Measurements from ENCODE around the gene PTPN9.

The PTPN9 gene

DNA sequence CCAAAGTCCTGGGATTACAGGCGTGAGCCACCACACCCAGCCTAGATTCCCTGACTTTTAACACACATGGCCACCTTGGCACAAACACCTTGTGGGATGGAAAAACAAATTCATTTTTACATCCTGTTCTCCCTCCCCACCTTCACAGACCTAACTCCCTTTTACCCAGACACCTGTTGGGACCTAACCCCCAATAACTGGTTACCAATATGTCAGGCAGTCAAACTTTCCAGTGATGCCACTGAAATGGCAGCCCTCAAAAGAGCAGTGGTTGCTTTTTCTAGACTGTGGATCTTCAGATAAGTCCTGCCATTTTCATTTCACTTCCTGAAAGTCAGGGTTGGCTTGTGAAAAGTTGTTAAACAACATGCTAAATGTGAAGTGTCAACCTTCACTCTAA, 162.5 kb downstream of the PTPN9 start:
- no peak for DNase-seq (ENCODE audit: low read depth in 2 of 2)

Measured in stimulated activated CD4-positive, alpha-beta T cell treated with anti-CD3 and anti-CD28 coated beads, Interleukin-12 subunit alpha, Interleukin-12 subunit beta, amount 100 ng/mL, for 24 hours (primary cell).